Left lung (tissue), 10 donors: ENCODE results near the gene FSCN2. TPM values are rescaled to one million over a fixed set of nuclear protein-coding genes. Genes with fewer than 3 reads are reported as not detected.

Experiments
- ATAC-seq: fragments of 200-7000 bp; cut with Tn5 transposase; one replicate; pipeline ENCODE4 v1.9.1; 2020; ENCODE audit warnings: moderate library complexity
- DNase-seq, 4 donors: peaks; one replicate each; pipeline ENCODE4 v3.0.0-alpha.2; 2013 to 2020
- H3K27ac ChIP-seq, 2 donors: fragments of 200-600 bp; sonication (generic) in 1 of 2; one replicate each; pipeline versions ENCODE4 v1.5.0 to v1.8.0; 2020 to 2021
- H3K27me3 ChIP-seq, 2 donors: fragments of 200-600 bp; sonication (generic) in 1 of 2; one replicate each; pipeline versions ENCODE4 v1.5.0 to v1.8.0; 2020 to 2021
- H3K36me3 ChIP-seq, 2 donors: fragments of 200-600 bp; sonication (generic) in 1 of 2; one replicate each; pipeline versions ENCODE4 v1.5.0 to v1.8.0; 2020 to 2021
- H3K4me1 ChIP-seq, 2 donors: fragments of 200-600 bp; one replicate each; pipeline ENCODE4 v1.8.0; 2021
- H3K4me3 ChIP-seq, 2 donors: fragments of 200-600 bp; sonication (generic) in 1 of 2; one replicate each; pipeline versions ENCODE4 v1.5.0 to v1.8.0; 2020 to 2021; ENCODE audit warnings: mild to moderate bottlenecking in 1 of 2
- H3K9me3 ChIP-seq, 2 donors: fragments of 200-600 bp; sonication (generic) in 1 of 2; one replicate each; pipeline versions ENCODE4 v1.5.0 to v1.8.0; 2020 to 2021
- intact Hi-C, 2 donors: fragments of 100-400 bp; cut with DNase I; formaldehyde crosslinking; loops; one replicate each; pipeline versions ENCODE4 v1.11.2 to v1.14.2; 2022
- polyA plus RNA-seq, 6 donors: library from polyadenylated mRNA; unstranded; fragments of 120-200 nt; gene quantifications; one replicate each; pipeline ENCODE4 v1.2.1, GENCODE V29; 2013; ENCODE audit not compliant: insufficient read length in 6 of 6
- total RNA-seq, 2 donors: library from RNA; stranded (reverse); fragmentation: NEBNext Ultra II Directional; extraction: Animal tissue kit (Norgen Biotek cat#: 25700); gene quantifications; one replicate each; pipeline ENCODE4 v1.2.1, GENCODE V29; 2021
- TF ChIP-seq, protein P1 (sequence below), 2 donors: fragments of 200-600 bp; sonication (generic) in 1 of 2; IDR thresholded peaks; one replicate each; pipeline versions ENCODE4 v1.5.0 to v1.8.0; 2021; ENCODE audit warnings: antibody characterized with exemption in 2 of 2
- donor health status: DM: no; HTN: yes; CAD: no.
- donor health status: DM: no; HTN: no; CAD: no.

Gene FSCN2
- total and polyA plus RNA-seq, 8 donors = 0.92 to 3.4 (median 1.9) TPM

- peak overlapping the region; percentile 68 to 87 for H3K27ac ChIP-seq
- DNase-seq = peak; percentile 66 to 83 (median 78)
- peaks cover 26 to 63% of the 10 kb centered on the region in 2 donors for H3K4me1 ChIP-seq
- peak; percentile 86 for ATAC-seq
- peaks cover 0 to 98% of the 10 kb centered on the region in 2 donors for H3K36me3 ChIP-seq
- TF ChIP-seq, protein P1, sequence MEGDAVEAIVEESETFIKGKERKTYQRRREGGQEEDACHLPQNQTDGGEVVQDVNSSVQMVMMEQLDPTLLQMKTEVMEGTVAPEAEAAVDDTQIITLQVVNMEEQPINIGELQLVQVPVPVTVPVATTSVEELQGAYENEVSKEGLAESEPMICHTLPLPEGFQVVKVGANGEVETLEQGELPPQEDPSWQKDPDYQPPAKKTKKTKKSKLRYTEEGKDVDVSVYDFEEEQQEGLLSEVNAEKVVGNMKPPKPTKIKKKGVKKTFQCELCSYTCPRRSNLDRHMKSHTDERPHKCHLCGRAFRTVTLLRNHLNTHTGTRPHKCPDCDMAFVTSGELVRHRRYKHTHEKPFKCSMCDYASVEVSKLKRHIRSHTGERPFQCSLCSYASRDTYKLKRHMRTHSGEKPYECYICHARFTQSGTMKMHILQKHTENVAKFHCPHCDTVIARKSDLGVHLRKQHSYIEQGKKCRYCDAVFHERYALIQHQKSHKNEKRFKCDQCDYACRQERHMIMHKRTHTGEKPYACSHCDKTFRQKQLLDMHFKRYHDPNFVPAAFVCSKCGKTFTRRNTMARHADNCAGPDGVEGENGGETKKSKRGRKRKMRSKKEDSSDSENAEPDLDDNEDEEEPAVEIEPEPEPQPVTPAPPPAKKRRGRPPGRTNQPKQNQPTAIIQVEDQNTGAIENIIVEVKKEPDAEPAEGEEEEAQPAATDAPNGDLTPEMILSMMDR (IDR thresholded peaks at IDR 0.05) = no peak
- intact Hi-C loops = no loop called here
- H3K27me3 ChIP-seq = no peaks in the 10 kb centered on the region
- no peaks in the 10 kb centered on the region for H3K9me3 ChIP-seq
- no peak overlapping the region for H3K4me3 ChIP-seq
Measured at GRCh38 chr17:81566461-81567126, 38.4 kb downstream of the FSCN2 start.

DNA sequence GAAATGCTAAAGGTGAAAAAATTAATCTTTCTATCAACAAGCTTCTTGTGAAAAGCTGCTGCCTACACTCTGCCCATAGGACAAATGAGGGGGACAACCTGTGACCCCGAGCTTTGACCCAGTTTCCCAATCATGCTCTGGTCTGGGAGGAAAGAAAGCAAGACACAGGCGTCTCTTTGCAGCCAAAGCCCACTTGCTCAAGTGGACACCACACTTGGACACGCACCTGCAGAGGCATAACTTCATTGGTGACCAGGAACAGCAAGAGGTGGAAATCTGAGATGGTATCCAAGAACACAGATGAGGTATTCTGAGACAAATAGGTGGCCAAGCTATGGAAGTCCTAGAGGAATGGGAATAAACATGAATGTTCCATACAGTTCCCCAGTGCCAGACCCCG, 39.0 kb downstream of the FSCN2 start:
- TF ChIP-seq, protein P1 (IDR thresholded peaks at IDR 0.05) = no peak
- peaks cover 0 to 98% of the 10 kb centered on the region in 2 donors for H3K36me3 ChIP-seq
- intact Hi-C loops = no loop called here
- H3K27me3 ChIP-seq = no peaks in the 10 kb centered on the region
- DNase-seq (no peak), ATAC-seq (no peak)
- H3K9me3 ChIP-seq = no peaks in the 10 kb centered on the region
- H3K4me1 ChIP-seq = peaks cover 26 to 57% of the 10 kb centered on the region in 2 donors
- peak overlapping the region; percentile 68 to 87 for H3K27ac ChIP-seq
- no peak overlapping the region for H3K4me3 ChIP-seq

- intact Hi-C loops = no loop called here
- H3K36me3 ChIP-seq = peaks cover 0 to 96% of the 10 kb centered on the region in 2 donors
- peaks cover 26 to 46% of the 10 kb centered on the region in 2 donors for H3K4me1 ChIP-seq
- H3K27ac ChIP-seq = no peak overlapping the region
- DNase-seq = peak in 1 of 4 donors; percentile 41
- H3K9me3 ChIP-seq = no peaks in the 10 kb centered on the region
- no peak overlapping the region for H3K4me3 ChIP-seq
- ATAC-seq = no peak
- no peaks in the 10 kb centered on the region for H3K27me3 ChIP-seq
- TF ChIP-seq, protein P1 (IDR thresholded peaks at IDR 0.05) = no peak
Measured at GRCh38 chr17:81568416-81568815, 40.2 kb downstream of the FSCN2 start.

- Histone ChIP-seq H3K27me3 (no peaks in the 10 kb centered on the region), H3K36me3 (peaks cover 0 to 97% of the 10 kb centered on the region in 2 donors), H3K4me3 (no peak overlapping the region), H3K27ac (no peak overlapping the region), H3K4me1 (peaks cover 21 to 29% of the 10 kb centered on the region in 2 donors), H3K9me3 (no peaks in the 10 kb centered on the region)
- intact Hi-C loops = no loop called here
- ATAC-seq (no peak), DNase-seq (peak in 1 of 4 donors; percentile 55)
- TF ChIP-seq, protein P1 (IDR thresholded peaks at IDR 0.05) = no peak
Measured at GRCh38 chr17:81569986-81570514, 41.9 kb downstream of the FSCN2 start.

DNA sequence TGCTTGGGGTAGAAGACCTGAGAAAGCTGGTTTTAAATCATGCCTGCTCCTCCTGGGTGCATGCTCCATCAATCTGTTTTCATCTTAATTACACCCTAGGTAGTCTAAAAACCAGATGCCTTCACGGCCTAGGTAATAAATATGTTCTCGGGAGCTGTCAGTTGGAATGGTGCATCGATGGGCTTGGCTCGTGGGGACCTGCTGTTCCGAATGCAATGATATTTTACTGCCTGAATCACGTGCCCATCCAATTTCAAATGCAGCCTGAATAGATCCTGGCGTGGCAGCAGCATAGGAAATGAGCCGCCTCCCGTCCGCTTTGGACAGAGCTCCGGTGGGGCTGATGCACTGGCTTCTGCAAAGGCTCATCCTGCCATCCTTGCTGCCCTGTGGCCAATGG, 42.8 kb downstream of the FSCN2 start:
- ATAC-seq (no peak), DNase-seq (no peak)
- TF ChIP-seq, protein P1 (IDR thresholded peaks at IDR 0.05) = no peak
- Histone ChIP-seq H3K36me3 (peaks cover 0 to 97% of the 10 kb centered on the region in 2 donors), H3K27ac (no peak overlapping the region), H3K27me3 (no peaks in the 10 kb centered on the region), H3K4me1 (peaks cover 17 to 23% of the 10 kb centered on the region in 2 donors), H3K9me3 (no peaks in the 10 kb centered on the region), H3K4me3 (no peak overlapping the region)
- intact Hi-C loops = no loop called here
